H54 (cell line): Measurements from ENCODE around the gene ADARB1.

ENCODE experiments used
- DNase-seq: peaks from one replicate; pipeline ENCODE4 v3.0.0; 2011; ENCODE audit warnings: low spot score, mixed read lengths; ENCODE audit not compliant: insufficient read length
- FAIRE-seq: peaks from 3 replicates; lab custom pipeline; 2011; peaks lifted over from hg19 to GRCh38; lab: Jason Lieb, UNC
- POLR2A ChIP-seq: IDR thresholded peaks from 2 replicates; pipeline ENCODE4 v1.6.1; 2011; ENCODE audit warnings: low read depth, mild to moderate bottlenecking, low read length

Gene ADARB1

GRCh38 chr21:45167796-45168222, 93.4 kb downstream of the ADARB1 start:
- FAIRE-seq: no peak
- no peak for DNase-seq
- no peak for TF ChIP-seq POLR2A

GRCh38 chr21:45168522-45168921, 94.1 kb downstream of the ADARB1 start:
- no peak for DNase-seq
- FAIRE-seq: no peak
- no peak for TF ChIP-seq POLR2A

- DNase-seq (no peak), FAIRE-seq (no peak)
- TF ChIP-seq POLR2A: no peak
Measured at GRCh38 chr21:45169001-45169400, 94.6 kb downstream of the ADARB1 start.

- TF ChIP-seq POLR2A: no peak
- DNase-seq: no peak
- no peak for FAIRE-seq
Measured at GRCh38 chr21:45169682-45170081, 95.3 kb downstream of the ADARB1 start.

GRCh38 chr21:45170987-45171386, 96.6 kb downstream of the ADARB1 start:
- TF ChIP-seq POLR2A: no peak
- DNase-seq (no peak), FAIRE-seq (no peak)

GRCh38 chr21:45172420-45172819, 98.0 kb downstream of the ADARB1 start:
- DNase-seq (no peak), FAIRE-seq (no peak)
- no peak for TF ChIP-seq POLR2A

- FAIRE-seq (no peak), DNase-seq (no peak)
- no peak for TF ChIP-seq POLR2A
Measured at GRCh38 chr21:45175326-45176095, 101.1 kb downstream of the ADARB1 start.

GRCh38 chr21:45176141-45176540, 101.8 kb downstream of the ADARB1 start:
- DNase-seq (no peak), FAIRE-seq (no peak)
- no peak for TF ChIP-seq POLR2A

GRCh38 chr21:45177039-45177438, 102.7 kb downstream of the ADARB1 start:
- DNase-seq: no peak
- no peak for FAIRE-seq
- no peak for TF ChIP-seq POLR2A

GRCh38 chr21:45178070-45178608, 103.8 kb downstream of the ADARB1 start:
- no peak for FAIRE-seq
- no peak for DNase-seq
- TF ChIP-seq POLR2A: no peak

- FAIRE-seq: no peak
- no peak for TF ChIP-seq POLR2A
- DNase-seq: no peak
Measured at GRCh38 chr21:45178971-45179370, 104.6 kb downstream of the ADARB1 start.

- FAIRE-seq: no peak
- no peak for DNase-seq
- TF ChIP-seq POLR2A: no peak
Measured at GRCh38 chr21:45179568-45180245, 105.3 kb downstream of the ADARB1 start.

GRCh38 chr21:45180246-45180599, 105.8 kb downstream of the ADARB1 start:
- DNase-seq: no peak
- FAIRE-seq: no peak

GRCh38 chr21:45182958-45183357, 108.6 kb downstream of the ADARB1 start:
- DNase-seq (no peak), FAIRE-seq (no peak)
- TF ChIP-seq POLR2A: no peak

More at GRCh38 chr21:45180246-45180599, 105.8 kb downstream of the ADARB1 start:
- TF ChIP-seq POLR2A: no peak
